HepG2 (cell line): ENCODE data around the gene DNLZ. TPM values are rescaled to one million over a fixed set of nuclear protein-coding genes. Genes with fewer than 3 reads are reported as not detected.

Source experiments
- AKNA ChIP-seq: sonication (generic); formaldehyde crosslinking; IDR thresholded peaks from 2 replicates; pipeline ENCODE4 v1.4.0; 2020; ENCODE audit warnings: missing genetic modification reagents, borderline replicate concordance
- ATF7 ChIP-seq, 2 experiments: fragments of 450-650 bp in 1 of 2; sonication (generic) in 1 of 2; formaldehyde crosslinking in 1 of 2; IDR thresholded peaks; 2 replicates each; pipeline versions ENCODE4 v1.4.0 to v1.6.1; 2016 to 2020; ENCODE audit warnings: antibody characterized with exemption in 1 of 2, mild to moderate bottlenecking in 1 of 2, missing genetic modification reagents in 1 of 2
- CHD2 ChIP-seq: IDR thresholded peaks from 2 replicates; pipeline ENCODE4 v1.6.1; 2011; ENCODE audit warnings: low read depth, low read length, improper control_type of control experiment
- FOXM1 ChIP-seq: sonication (generic); formaldehyde crosslinking; IDR thresholded peaks from 2 replicates; pipeline ENCODE4 v1.5.0; 2020; ENCODE audit warnings: missing genetic modification reagents
- GMEB1 ChIP-seq: sonication (generic); formaldehyde crosslinking; IDR thresholded peaks from 2 replicates; pipeline ENCODE4 v1.5.1; 2020; ENCODE audit warnings: missing genetic modification reagents, mild to moderate bottlenecking, borderline replicate concordance
- MEIS1 ChIP-seq: sonication (generic); formaldehyde crosslinking; IDR thresholded peaks from 2 replicates; pipeline ENCODE4 v1.9.0; 2021; ENCODE audit warnings: mild to moderate bottlenecking, missing genetic modification reagents, moderate library complexity, borderline replicate concordance
- PHF21A ChIP-seq: sonication (generic); formaldehyde crosslinking; IDR thresholded peaks from 2 replicates; pipeline ENCODE4 v1.5.0; 2020; ENCODE audit warnings: mild to moderate bottlenecking, missing genetic modification reagents
- RAD51 ChIP-seq: fragments of 450-650 bp; IDR thresholded peaks from 2 replicates; pipeline ENCODE4 v1.6.1; 2016; ENCODE audit warnings: borderline replicate concordance
- ZFP82 ChIP-seq: sonication (generic); formaldehyde crosslinking; IDR thresholded peaks from 2 replicates; pipeline ENCODE4 v1.5.1; 2020; ENCODE audit warnings: mild to moderate bottlenecking, missing genetic modification reagents, borderline replicate concordance
- ZKSCAN5 ChIP-seq: sonication (generic); formaldehyde crosslinking; IDR thresholded peaks from 2 replicates; pipeline ENCODE4 v1.5.1; 2020; ENCODE audit warnings: mild to moderate bottlenecking, missing genetic modification reagents
- ZNF710 ChIP-seq: sonication (generic); formaldehyde crosslinking; IDR thresholded peaks from 2 replicates; pipeline ENCODE4 v1.5.0; 2020; ENCODE audit warnings: mild to moderate bottlenecking, missing genetic modification reagents, borderline replicate concordance
- ZNF775 ChIP-seq: sonication (generic); formaldehyde crosslinking; IDR thresholded peaks from 2 replicates; pipeline ENCODE4 v1.4.0; 2020; ENCODE audit warnings: missing genetic modification reagents, mild to moderate bottlenecking, moderate library complexity, borderline replicate concordance
- ZNF792 ChIP-seq: IDR thresholded peaks from 2 replicates; pipeline ENCODE4 v1.6.1; 2016
- ZXDC ChIP-seq: sonication (generic); formaldehyde crosslinking; IDR thresholded peaks from 2 replicates; pipeline ENCODE4 v1.5.0; 2020; ENCODE audit warnings: mild to moderate bottlenecking, missing genetic modification reagents
- polyA plus RNA-seq, 8 experiments: library from polyadenylated mRNA; depleted of rRNA in 3 of 8; stranded (reverse) in 7 of 8; unstranded in 1 of 8; fragments of >200 nt; fragmentation: Illumina TruSeq in 4 of 8; extraction: Trizol in 4 of 8; gene quantifications; 2 replicates each; pipeline versions ENCODE4 v1.2.1 to v1.2.3, GENCODE V29; 2011 to 2016; ENCODE audit warnings: low read depth in 4 of 8, missing spikeins in 1 of 8, mixed read lengths in 1 of 8; ENCODE audit not compliant: insufficient read depth in 1 of 8
- total RNA-seq, 5 experiments: library from RNA; depleted of rRNA; stranded (reverse); fragments of >200 nt; fragmentation: Illumina TruSeq; extraction: Trizol; gene quantifications; 2 replicates each; pipeline ENCODE4 v1.2.3, GENCODE V29; 2016; ENCODE audit warnings: low read depth in 1 of 5

DNLZ gene
- total and polyA plus RNA-seq, 2 of the 13 experiments (the other 11 are each of a cell fraction or from before 2014, with no cell fraction given): 3.4 to 8.0 TPM

GRCh38 chr9:136409557-136410455, 46.3 kb upstream of the DNLZ start (continued):
- TF ChIP-seq AKNA (CRISPR knock-in tag) (0 out of 2 replicates have a peak, but pooled peaks have one; percentile 46), FOXM1 (CRISPR knock-in tag) (no peak), ZNF775 (CRISPR knock-in tag) (no peak), ZKSCAN5 (CRISPR knock-in tag) (no peak), ZNF792 (CRISPR knock-in tag) (no peak), ZXDC (0 out of 2 replicates have a peak, but pooled peaks have one; percentile 31), RAD51 (no peak), MEIS1 (0 out of 2 replicates have a peak, but pooled peaks have one; percentile 43), ZNF710 (no peak), GMEB1 (CRISPR knock-in tag) (peak; percentile 39; the same call in 1 of the 2 replicates), PHF21A (CRISPR knock-in tag) (0 out of 2 replicates have a peak, but pooled peaks have one; percentile 27), ATF7 (IDR thresholded peaks at IDR 0.05) (no peak), ATF7 (CRISPR knock-in tag; IDR thresholded peaks at IDR 0.05) (peak; percentile 33; the same call in 1 of the 2 replicates), ZFP82 (CRISPR knock-in tag) (0 out of 2 replicates have a peak, but pooled peaks have one; percentile 50), CHD2 (no peak)
